ENCODE measurements around the gene FAM43A. TPM values are rescaled to one million over a fixed set of nuclear protein-coding genes. Genes with fewer than 3 reads are reported as not detected.

The FAM43A gene
- total and polyA plus RNA-seq, 10 of the 15 experiments (the other 5 are each of a cell fraction or from before 2014, with no cell fraction given), result 0.27 to 5.0 (median 1.1) TPM

- no peak for TF ChIP-seq MTA2 (IDR thresholded peaks at IDR 0.05; ENCODE audit: low read depth)
- no peak for TF ChIP-seq NFYB (IDR thresholded peaks at IDR 0.05; ENCODE audit: insufficient read depth, low read depth, low read length)
- TF ChIP-seq JUND (IDR thresholded peaks at IDR 0.05; ENCODE audit: low read depth, low read length), result peak; percentile 94
- TF ChIP-seq NR2F1 (conservative IDR thresholded peaks at IDR 0.05), result peak; percentile 67
- peak; percentile 84 for TF ChIP-seq POLR2AphosphoS5 (IDR thresholded peaks at IDR 0.05; ENCODE audit: low read length)
- TF ChIP-seq PKNOX1 (IDR thresholded peaks at IDR 0.05), result peak; percentile 45
- 0 out of 2 replicates have a peak, but pooled peaks have one; percentile 42 for TF ChIP-seq ZNF384 (IDR thresholded peaks at IDR 0.05; ENCODE audit: borderline replicate concordance, low read depth, low read length)
- TF ChIP-seq CHD2 (IDR thresholded peaks at IDR 0.05; ENCODE audit: borderline replicate concordance, low read depth, low read length), result peak; percentile 64; the same call in 1 of the 2 replicates
- no peak for TF ChIP-seq MEF2B (IDR thresholded peaks at IDR 0.05; ENCODE audit: partially characterized antibody, poor library complexity, severe bottlenecking)
- no peak for TF ChIP-seq HDAC2 (IDR thresholded peaks at IDR 0.05)
- TF ChIP-seq, protein P1, sequence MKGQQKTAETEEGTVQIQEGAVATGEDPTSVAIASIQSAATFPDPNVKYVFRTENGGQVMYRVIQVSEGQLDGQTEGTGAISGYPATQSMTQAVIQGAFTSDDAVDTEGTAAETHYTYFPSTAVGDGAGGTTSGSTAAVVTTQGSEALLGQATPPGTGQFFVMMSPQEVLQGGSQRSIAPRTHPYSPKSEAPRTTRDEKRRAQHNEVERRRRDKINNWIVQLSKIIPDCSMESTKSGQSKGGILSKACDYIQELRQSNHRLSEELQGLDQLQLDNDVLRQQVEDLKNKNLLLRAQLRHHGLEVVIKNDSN (IDR thresholded peaks at IDR 0.05; ENCODE audit: borderline replicate concordance, extremely low read length, insufficient read depth, low read depth, low read length), result no peak
- TF ChIP-seq, protein P2, sequence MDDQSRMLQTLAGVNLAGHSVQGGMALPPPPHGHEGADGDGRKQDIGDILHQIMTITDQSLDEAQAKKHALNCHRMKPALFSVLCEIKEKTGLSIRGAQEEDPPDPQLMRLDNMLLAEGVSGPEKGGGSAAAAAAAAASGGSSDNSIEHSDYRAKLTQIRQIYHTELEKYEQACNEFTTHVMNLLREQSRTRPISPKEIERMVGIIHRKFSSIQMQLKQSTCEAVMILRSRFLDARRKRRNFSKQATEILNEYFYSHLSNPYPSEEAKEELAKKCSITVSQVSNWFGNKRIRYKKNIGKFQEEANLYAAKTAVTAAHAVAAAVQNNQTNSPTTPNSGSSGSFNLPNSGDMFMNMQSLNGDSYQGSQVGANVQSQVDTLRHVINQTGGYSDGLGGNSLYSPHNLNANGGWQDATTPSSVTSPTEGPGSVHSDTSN (IDR thresholded peaks at IDR 0.05; ENCODE audit: insufficient replicate concordance, low read depth, low read length), result peak; percentile 32
- no peak for TF ChIP-seq NFXL1 (IDR thresholded peaks at IDR 0.05; ENCODE audit: borderline replicate concordance)
- TF ChIP-seq NR2C2 (IDR thresholded peaks at IDR 0.05; ENCODE audit: borderline replicate concordance, control insufficient read depth, insufficient read length, low read depth), result no peak
- TF ChIP-seq, protein P3, sequence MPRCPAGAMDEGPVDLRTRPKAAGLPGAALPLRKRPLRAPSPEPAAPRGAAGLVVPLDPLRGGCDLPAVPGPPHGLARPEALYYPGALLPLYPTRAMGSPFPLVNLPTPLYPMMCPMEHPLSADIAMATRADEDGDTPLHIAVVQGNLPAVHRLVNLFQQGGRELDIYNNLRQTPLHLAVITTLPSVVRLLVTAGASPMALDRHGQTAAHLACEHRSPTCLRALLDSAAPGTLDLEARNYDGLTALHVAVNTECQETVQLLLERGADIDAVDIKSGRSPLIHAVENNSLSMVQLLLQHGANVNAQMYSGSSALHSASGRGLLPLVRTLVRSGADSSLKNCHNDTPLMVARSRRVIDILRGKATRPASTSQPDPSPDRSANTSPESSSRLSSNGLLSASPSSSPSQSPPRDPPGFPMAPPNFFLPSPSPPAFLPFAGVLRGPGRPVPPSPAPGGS (IDR thresholded peaks at IDR 0.05; ENCODE audit: borderline replicate concordance, insufficient read depth, low read depth, low read length, poor library complexity, severe bottlenecking), result no peak
- peak; percentile 75 for TF ChIP-seq RUNX3 (IDR thresholded peaks at IDR 0.05; ENCODE audit: low read length)
- TF ChIP-seq, protein P4, sequence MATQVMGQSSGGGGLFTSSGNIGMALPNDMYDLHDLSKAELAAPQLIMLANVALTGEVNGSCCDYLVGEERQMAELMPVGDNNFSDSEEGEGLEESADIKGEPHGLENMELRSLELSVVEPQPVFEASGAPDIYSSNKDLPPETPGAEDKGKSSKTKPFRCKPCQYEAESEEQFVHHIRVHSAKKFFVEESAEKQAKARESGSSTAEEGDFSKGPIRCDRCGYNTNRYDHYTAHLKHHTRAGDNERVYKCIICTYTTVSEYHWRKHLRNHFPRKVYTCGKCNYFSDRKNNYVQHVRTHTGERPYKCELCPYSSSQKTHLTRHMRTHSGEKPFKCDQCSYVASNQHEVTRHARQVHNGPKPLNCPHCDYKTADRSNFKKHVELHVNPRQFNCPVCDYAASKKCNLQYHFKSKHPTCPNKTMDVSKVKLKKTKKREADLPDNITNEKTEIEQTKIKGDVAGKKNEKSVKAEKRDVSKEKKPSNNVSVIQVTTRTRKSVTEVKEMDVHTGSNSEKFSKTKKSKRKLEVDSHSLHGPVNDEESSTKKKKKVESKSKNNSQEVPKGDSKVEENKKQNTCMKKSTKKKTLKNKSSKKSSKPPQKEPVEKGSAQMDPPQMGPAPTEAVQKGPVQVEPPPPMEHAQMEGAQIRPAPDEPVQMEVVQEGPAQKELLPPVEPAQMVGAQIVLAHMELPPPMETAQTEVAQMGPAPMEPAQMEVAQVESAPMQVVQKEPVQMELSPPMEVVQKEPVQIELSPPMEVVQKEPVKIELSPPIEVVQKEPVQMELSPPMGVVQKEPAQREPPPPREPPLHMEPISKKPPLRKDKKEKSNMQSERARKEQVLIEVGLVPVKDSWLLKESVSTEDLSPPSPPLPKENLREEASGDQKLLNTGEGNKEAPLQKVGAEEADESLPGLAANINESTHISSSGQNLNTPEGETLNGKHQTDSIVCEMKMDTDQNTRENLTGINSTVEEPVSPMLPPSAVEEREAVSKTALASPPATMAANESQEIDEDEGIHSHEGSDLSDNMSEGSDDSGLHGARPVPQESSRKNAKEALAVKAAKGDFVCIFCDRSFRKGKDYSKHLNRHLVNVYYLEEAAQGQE (IDR thresholded peaks at IDR 0.05; ENCODE audit: low read depth, low read length), result no peak
- TF ChIP-seq STAT1 (conservative IDR thresholded peaks at IDR 0.05), result no peak; the same call in none of the 2 replicates
- TF ChIP-seq EGR1 (IDR thresholded peaks at IDR 0.05; ENCODE audit: borderline replicate concordance in 1 of 2, low read depth in 2 of 2, low read length in 2 of 2), result peak; percentile 37 to 92
- no peak for TF ChIP-seq RFX5 (IDR thresholded peaks at IDR 0.05; ENCODE audit: low read depth, low read length)
These were observed 13.5 kb upstream of the FAM43A start, which contains the start of gene LSG1 (continued) for GRCh38 chr3:194671900-194672808.

Measured in GM12878 (cell line).